GM12878 (cell line): Measurements from ENCODE around the gene CD300E. TPM values are rescaled to one million over a fixed set of nuclear protein-coding genes. Genes with fewer than 3 reads are reported as not detected.

Experiments
- ATAC-seq: fragments of 200-7000 bp; cut with Tn5 transposase; 3 replicates; pipeline ENCODE4 v1.9.1; 2020; ENCODE audit warnings: mild to moderate bottlenecking, moderate library complexity
- BruUV-seq: library from RNA; stranded (reverse); fragments of 400-500 nt; replicated peaks from 2 replicates; lab custom pipeline; 2021; lab: Mats Ljungman, UMichigan
- CTCF ChIA-PET: fragments of 300-600 bp; sonication (Branson Sonifier 250); formaldehyde crosslinking; extraction: SDS; loops from one replicate; lab custom pipeline; 2021; ENCODE audit warnings: inconsistent platforms; lab: Yijun Ruan, JAX
- POLR2A ChIA-PET: fragments of 350-600 bp; formaldehyde crosslinking; extraction: SDS; loops from one replicate; lab custom pipeline; 2021; ENCODE audit warnings: inconsistent platforms; lab: Charles Lee
- RAD21 ChIA-PET: fragments of 300-600 bp; sonication (Branson Sonifier 250); formaldehyde crosslinking; loops from one replicate; lab custom pipeline; 2023; ENCODE audit warnings: antibody characterized with exemption; ENCODE audit not compliant: unreplicated experiment; lab: Charles Lee
- SMC1A ChIA-PET: fragments of 300-600 bp; sonication (Branson Sonifier 250); formaldehyde crosslinking; loops from one replicate; lab custom pipeline; 2023; ENCODE audit not compliant: unreplicated experiment, uncharacterized antibody; lab: Charles Lee
- DNase-seq: peaks from one replicate; pipeline ENCODE4 v3.0.0-alpha.2; 2011; ENCODE audit warnings: low read depth, low spot score
- FAIRE-seq: peaks from 3 replicates; lab custom pipeline; 2011; peaks lifted over from hg19 to GRCh38; lab: Jason Lieb, UNC
- H2AFZ ChIP-seq: 2 replicates; pipeline ENCODE4 v1.6.0; 2011; ENCODE audit warnings: low read depth, low read length, control low read depth; ENCODE audit not compliant: control insufficient read depth
- H3K27ac ChIP-seq: 2 replicates; pipeline ENCODE4 v1.5.1; 2011; ENCODE audit warnings: control low read depth; ENCODE audit not compliant: control insufficient read depth, insufficient read depth
- H3K27me3 ChIP-seq, 2 experiments: replicated peaks in 1 of 2; 2 replicates each; pipeline versions ENCODE4 v1.6.0 to v1.6.1; 2011; ENCODE audit warnings: low read length in 1 of 2; ENCODE audit not compliant: control insufficient read depth in 2 of 2, insufficient read depth in 2 of 2
- H3K36me3 ChIP-seq, 2 experiments: 2 replicates each; pipeline ENCODE4 v1.5.1; 2011; ENCODE audit warnings: low read length in 1 of 2; ENCODE audit not compliant: control insufficient read depth in 2 of 2, insufficient read depth in 2 of 2
- H3K4me1 ChIP-seq: 2 replicates; pipeline ENCODE4 v1.6.1; 2011; ENCODE audit warnings: mild to moderate bottlenecking, low read length, moderate library complexity, mixed read lengths; ENCODE audit not compliant: control insufficient read depth, insufficient read depth
- H3K4me2 ChIP-seq: 2 replicates; pipeline ENCODE4 v1.6.0; 2011; ENCODE audit warnings: control low read depth; ENCODE audit not compliant: control insufficient read depth, insufficient read depth
- H3K4me3 ChIP-seq: fragments of 200-600 bp; sonication (generic); 2 replicates; pipeline ENCODE4 v1.5.1; 2016
- H3K79me2 ChIP-seq: 2 replicates; pipeline ENCODE4 v1.6.0; 2011; ENCODE audit warnings: low read length; ENCODE audit not compliant: control insufficient read depth, insufficient read depth
- H3K9ac ChIP-seq: 2 replicates; pipeline ENCODE4 v1.8.0; 2011; ENCODE audit warnings: low read length, control low read depth, mixed read lengths; ENCODE audit not compliant: control insufficient read depth, insufficient read depth
- H3K9me3 ChIP-seq: replicated peaks from 3 replicates; pipeline ENCODE4 v1.5.1; 2011; ENCODE audit warnings: mild to moderate bottlenecking, low read length; ENCODE audit not compliant: control insufficient read depth, insufficient read depth
- H4K20me1 ChIP-seq: 2 replicates; pipeline ENCODE4 v1.6.0; 2011; ENCODE audit not compliant: control insufficient read depth, insufficient read depth
- CUX1 ChIP-seq: IDR thresholded peaks from 2 replicates; pipeline ENCODE4 v1.6.1; 2012; ENCODE audit warnings: improper control_type of control experiment, low read depth, low read length; ENCODE audit not compliant: insufficient replicate concordance
- DPF2 ChIP-seq: fragments of 450-650 bp; IDR thresholded peaks from 2 replicates; pipeline ENCODE4 v1.6.1; 2017; ENCODE audit warnings: mild to moderate bottlenecking
- NRF1 ChIP-seq: conservative IDR thresholded peaks from 2 replicates; pipeline ENCODE4 v1.6.1; 2011; ENCODE audit warnings: mild to moderate bottlenecking, low read depth, low read length, improper control_type of control experiment
- SIX5 ChIP-seq: IDR thresholded peaks from 2 replicates; pipeline ENCODE4 v1.6.1; 2011; ENCODE audit warnings: mild to moderate bottlenecking, low read depth, low read length, moderate library complexity; ENCODE audit not compliant: severe bottlenecking
- STAT1 ChIP-seq: fragments of 450-650 bp; conservative IDR thresholded peaks from 2 replicates; pipeline ENCODE4 v1.6.1; 2014; ENCODE audit warnings: antibody characterized with exemption, mild to moderate bottlenecking
- WGBS: methylation state at CpG from one replicate; pipeline ENCODE4 v1.1.6; 2016; ENCODE audit warnings: low lambda C conversion rate; ENCODE audit not compliant: insufficient replicate concordance, insufficient coverage; ENCODE audit errors: missing lambda C conversion rate; 5-methylcytosine and 5-hydroxymethylcytosine counted together
- in situ Hi-C: fragments of 300-500 bp; cut with MboI; formaldehyde crosslinking; loops from 9 replicates; pipeline ENCODE4 v1.14.3; 2018; ENCODE audit warnings: mixed read lengths
- intact Hi-C: fragments of 100-400 bp; cut with micrococcal nuclease; formaldehyde crosslinking; loops from one replicate; pipeline ENCODE4 v1.14.2; 2022; ENCODE audit not compliant: unreplicated experiment
- polyA plus RNA-seq, 11 experiments: library from polyadenylated mRNA; depleted of rRNA in 4 of 11; unstranded in 6 of 11; stranded (reverse) in 5 of 11; fragments of >200 nt; fragmentation: Nextera tagmentation in 4 of 11; fragmentation: Illumina TruSeq in 1 of 11; extraction: Ambion mirVana in 4 of 11; extraction: Trizol in 1 of 11; gene quantifications; 1 replicate in 1 of 11; 2 replicates in 10 of 11; pipeline versions ENCODE4 v1.2.1 to v1.2.3, GENCODE V29; 2011 to 2016; ENCODE audit warnings: inconsistent platforms in 2 of 11, missing spikeins in 2 of 11, low read depth in 1 of 11
- total RNA-seq, 4 experiments: library from RNA; depleted of rRNA in 3 of 4; stranded (reverse); fragments of >200 nt in 3 of 4; fragmentation: Illumina TruSeq in 1 of 4; extraction: Trizol in 1 of 4; gene quantifications; 2 replicates each; pipeline versions ENCODE4 v1.2.1 to v1.2.3, GENCODE V29; 2013 to 2021

CD300E gene
- total and polyA plus RNA-seq, 10 of the 15 experiments (the other 5 are each of a cell fraction or from before 2014, with no cell fraction given) = not detected

DNA sequence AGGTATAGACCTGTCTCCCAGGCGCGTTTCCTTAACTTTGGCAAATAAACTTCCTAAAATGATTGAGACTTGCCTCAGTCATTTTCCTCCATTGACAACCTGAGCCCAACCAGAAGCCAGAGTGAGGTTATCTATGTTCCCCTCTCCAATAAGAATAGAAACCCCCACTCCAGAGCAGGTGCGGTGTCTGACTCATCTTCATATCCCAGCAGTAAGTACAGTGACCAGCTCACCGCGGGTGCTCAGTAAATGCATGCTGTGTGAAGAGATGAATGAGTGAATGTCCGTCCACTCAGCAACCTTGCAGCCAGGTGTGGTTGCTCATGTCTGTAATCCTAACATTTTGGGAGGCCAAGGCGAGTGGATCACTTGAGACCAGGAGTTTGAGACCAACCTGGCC lies 19.5 kb upstream of the CD300E start:
- no peak overlapping the region for H2AFZ ChIP-seq
- ChIA-PET CTCF (interaction anchor here (1.3 kb wide), 1 partner anchor 77 kb away, joined by 3 read pairs; no protein-coding TSS in a partner anchor), POLR2A (interaction anchor here (1.0 kb wide), 1 partner anchor 94 kb away, joined by 6 read pairs; the partner anchor contains the start of gene RAB37), SMC1A (no interaction called here), RAD21 (interaction anchor here (0.7 to 1.0 kb wide), 2 partner anchors 37 to 94 kb away, joined by 3 to 5 read pairs; partner anchors contain the start of gene RAB37)
- H3K9ac ChIP-seq = no peak overlapping the region
- intact Hi-C loops (no loop called here), in situ Hi-C loops (no loop called here)
- H4K20me1 ChIP-seq = no peaks in the 10 kb centered on the region; the same call in 1 of the 2 replicates
- ATAC-seq = no peak
- H3K27ac ChIP-seq = no peak overlapping the region
- 54% methylated on average over 7 of the region's 7 CpGs for WGBS
- DNase-seq = no peak
- no peaks in the 10 kb centered on the region for H3K79me2 ChIP-seq
- no peaks in the 10 kb centered on the region for H3K36me3 ChIP-seq
- no peak overlapping the region for H3K4me2 ChIP-seq
- H3K27me3 ChIP-seq = no peaks in the 10 kb centered on the region; a peak in 2 of 4 replicates
- BruUV-seq = no TSS peak
- TF ChIP-seq SIX5 (no peak), NRF1 (no peak), STAT1 (no peak), DPF2 (no peak), CUX1 (no peak)
- no peak for FAIRE-seq
- H3K4me3 ChIP-seq = no peak overlapping the region
- H3K9me3 ChIP-seq = no peaks in the 10 kb centered on the region
- H3K4me1 ChIP-seq = peaks cover 25% of the 10 kb centered on the region
